ENCODE results near the gene SLC6A12. TPM values are rescaled to one million over a fixed set of nuclear protein-coding genes. Genes with fewer than 3 reads are reported as not detected.

Gene SLC6A12
- total RNA-seq, 1 experiment from 2014 or later = not detected

DNA sequence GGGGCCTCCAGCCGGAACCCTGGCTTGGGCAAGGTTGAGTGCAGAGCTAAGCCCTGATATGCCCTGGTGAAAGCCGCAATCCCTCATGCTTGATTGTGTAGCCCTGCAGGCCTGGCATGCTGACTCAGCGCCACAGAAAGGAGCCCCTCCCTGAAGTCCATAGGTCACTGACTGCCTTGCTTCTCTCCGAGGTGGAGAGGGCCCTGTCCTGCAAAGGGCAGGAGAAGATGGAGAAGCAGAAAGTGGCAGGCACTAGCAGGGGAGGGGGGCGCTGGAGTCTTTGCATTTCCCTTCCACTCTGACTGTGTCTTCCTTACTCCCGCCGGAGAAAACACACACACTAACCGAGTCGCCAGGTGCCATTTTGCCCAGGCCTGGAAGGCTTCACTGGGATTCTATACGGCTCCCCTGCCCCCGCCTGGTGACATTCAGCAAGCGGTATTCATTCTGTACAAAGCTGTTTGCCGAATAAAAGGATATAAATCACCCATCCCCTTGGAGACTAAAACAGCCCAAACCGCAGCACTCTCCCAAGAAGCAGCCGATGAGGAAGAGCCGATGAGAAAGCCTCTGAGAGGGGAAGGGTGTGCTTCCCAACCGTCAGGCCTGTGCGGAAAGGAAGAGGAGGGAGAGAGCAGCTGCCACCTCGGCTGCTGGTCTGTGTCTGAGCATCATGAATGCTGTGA, 69.8 kb downstream of the SLC6A12 start:
- Histone ChIP-seq H3K9me3 (ENCODE audit: low read length) (no peaks in the 10 kb centered on the region), H3K27ac (ENCODE audit: low read length) (no peak overlapping the region), H3K4me1 (ENCODE audit: insufficient read depth, low read length) (no peaks in the 10 kb centered on the region), H3K27me3 (ENCODE audit: low read length) (peaks cover 23% of the 10 kb centered on the region), H3K36me3 (ENCODE audit: low read depth, low read length) (no peaks in the 10 kb centered on the region), H4K20me1 (ENCODE audit: low read length) (no peaks in the 10 kb centered on the region), H2AFZ (ENCODE audit: low read length) (no peak overlapping the region), H3K9ac (ENCODE audit: low read length) (no peak overlapping the region), H3K9me2 (replicated peaks; ENCODE audit: low read length) (no peaks in the 10 kb centered on the region), H3K79me2 (ENCODE audit: low read length) (no peaks in the 10 kb centered on the region), H3F3A (ENCODE audit: low read length, unreplicated experiment) (no peaks in the 10 kb centered on the region), H3K4me3 (ENCODE audit: low read length) (no peak overlapping the region), H3K4me2 (ENCODE audit: low read length) (no peak overlapping the region)
- no TSS peak for BruUV-seq (replicated peaks)
- ATAC-seq (no peak), DNase-seq (peak; percentile 18)
- CTCF ChIA-PET = no interaction called here
- POLR2A ChIA-PET (ENCODE audit: unreplicated experiment) = no interaction called here
- intact Hi-C loops (cut with micrococcal nuclease) = no loop called here
- TF ChIP-seq EZH2phosphoT487 (IDR thresholded peaks at IDR 0.05; ENCODE audit: borderline replicate concordance, low read length) (no peak), EZH2 (IDR thresholded peaks at IDR 0.05; ENCODE audit: low read length, unreplicated experiment) (no peak)
- TF ChIP-seq, protein P1, sequence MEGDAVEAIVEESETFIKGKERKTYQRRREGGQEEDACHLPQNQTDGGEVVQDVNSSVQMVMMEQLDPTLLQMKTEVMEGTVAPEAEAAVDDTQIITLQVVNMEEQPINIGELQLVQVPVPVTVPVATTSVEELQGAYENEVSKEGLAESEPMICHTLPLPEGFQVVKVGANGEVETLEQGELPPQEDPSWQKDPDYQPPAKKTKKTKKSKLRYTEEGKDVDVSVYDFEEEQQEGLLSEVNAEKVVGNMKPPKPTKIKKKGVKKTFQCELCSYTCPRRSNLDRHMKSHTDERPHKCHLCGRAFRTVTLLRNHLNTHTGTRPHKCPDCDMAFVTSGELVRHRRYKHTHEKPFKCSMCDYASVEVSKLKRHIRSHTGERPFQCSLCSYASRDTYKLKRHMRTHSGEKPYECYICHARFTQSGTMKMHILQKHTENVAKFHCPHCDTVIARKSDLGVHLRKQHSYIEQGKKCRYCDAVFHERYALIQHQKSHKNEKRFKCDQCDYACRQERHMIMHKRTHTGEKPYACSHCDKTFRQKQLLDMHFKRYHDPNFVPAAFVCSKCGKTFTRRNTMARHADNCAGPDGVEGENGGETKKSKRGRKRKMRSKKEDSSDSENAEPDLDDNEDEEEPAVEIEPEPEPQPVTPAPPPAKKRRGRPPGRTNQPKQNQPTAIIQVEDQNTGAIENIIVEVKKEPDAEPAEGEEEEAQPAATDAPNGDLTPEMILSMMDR (conservative IDR thresholded peaks at IDR 0.05; ENCODE audit: low read depth, low read length) = no peak

DNA sequence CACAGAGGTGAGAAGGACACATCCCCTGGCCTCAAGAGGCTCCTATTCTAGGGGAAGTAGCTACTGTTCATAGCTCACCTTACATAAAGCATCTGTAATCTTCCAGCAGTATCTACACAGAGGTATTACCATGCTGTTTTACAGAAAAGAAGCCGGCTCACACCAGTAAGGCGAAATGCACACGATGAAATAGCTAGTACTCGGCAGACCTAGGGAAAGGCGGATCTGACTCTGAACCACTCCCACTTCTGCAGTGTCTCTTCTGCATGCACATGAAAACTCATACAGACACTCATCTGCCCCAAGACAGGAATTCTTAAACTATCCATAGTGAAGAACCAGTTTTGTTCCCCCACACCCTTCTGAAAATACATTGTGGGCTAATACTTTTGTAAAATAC, 73.8 kb downstream of the SLC6A12 start:
- ATAC-seq (no peak), DNase-seq (no peak)
- TF ChIP-seq, protein P1 (conservative IDR thresholded peaks at IDR 0.05; ENCODE audit: low read depth, low read length) = no peak
- TF ChIP-seq EZH2phosphoT487 (IDR thresholded peaks at IDR 0.05; ENCODE audit: borderline replicate concordance, low read length) (no peak), EZH2 (IDR thresholded peaks at IDR 0.05; ENCODE audit: low read length, unreplicated experiment) (no peak)
- H3K4me3 ChIP-seq (ENCODE audit: low read length) = no peak overlapping the region
- H3K27ac ChIP-seq (ENCODE audit: low read length) = no peak overlapping the region
- no peak overlapping the region for H3K4me2 ChIP-seq (ENCODE audit: low read length)
- no peak overlapping the region for H2AFZ ChIP-seq (ENCODE audit: low read length)
- ChIA-PET POLR2A (ENCODE audit: unreplicated experiment) (no interaction called here), CTCF (no interaction called here)
- H4K20me1 ChIP-seq (ENCODE audit: low read length) = no peaks in the 10 kb centered on the region
- peaks cover 18% of the 10 kb centered on the region; the same call in 1 of the 2 replicates for H3K27me3 ChIP-seq (ENCODE audit: low read length)
- H3K9ac ChIP-seq (ENCODE audit: low read length) = no peak overlapping the region
- H3K9me3 ChIP-seq (ENCODE audit: low read length) = no peaks in the 10 kb centered on the region
- H3K36me3 ChIP-seq (ENCODE audit: low read depth, low read length) = no peaks in the 10 kb centered on the region
- H3F3A ChIP-seq (ENCODE audit: low read length, unreplicated experiment) = no peaks in the 10 kb centered on the region
- intact Hi-C loops (cut with micrococcal nuclease) = no loop called here
- no TSS peak for BruUV-seq (replicated peaks)
- no peaks in the 10 kb centered on the region for H3K79me2 ChIP-seq (ENCODE audit: low read length)
- H3K9me2 ChIP-seq (replicated peaks; ENCODE audit: low read length) = no peaks in the 10 kb centered on the region
- no peaks in the 10 kb centered on the region for H3K4me1 ChIP-seq (ENCODE audit: insufficient read depth, low read length)

Other genes starting within 250 kb of the SLC6A12 start
- gene IQSEC3, start 147.4 kb downstream of the SLC6A12 start, total RNA-seq (2014; rRNA removed) = 0.11 TPM in 1 of 2 replicates, not detected in the other
- not detected in 2 replicates for gene SLC6A13, start 48.7 kb upstream of the SLC6A12 start, total RNA-seq (2014; rRNA removed)
- gene KDM5A, start 175.2 kb upstream of the SLC6A12 start, total RNA-seq (2014; rRNA removed) = 27.8 and 34.0 TPM in 2 replicates
- 8.3 and 10.5 TPM in 2 replicates for gene CCDC77, start 187.5 kb upstream of the SLC6A12 start, total RNA-seq (2014; rRNA removed)
- gene B4GALNT3, start 245.8 kb upstream of the SLC6A12 start, total RNA-seq (2014; rRNA removed) = 3.7 and 5.0 TPM in 2 replicates